HEK293 (cell line): ENCODE results near the gene C1orf21.

Experiments
- ZNF138 ChIP-seq: fragments of 450-650 bp; formaldehyde crosslinking; IDR thresholded peaks from 2 replicates; pipeline ENCODE4 v1.5.1; 2016; ENCODE audit warnings: missing biosample characterization, missing genetic modification characterization, borderline replicate concordance
- ZNF660 ChIP-seq: fragments of 450-650 bp; IDR thresholded peaks from 2 replicates; pipeline ENCODE4 v1.5.1; 2018; ENCODE audit warnings: missing biosample characterization, mild to moderate bottlenecking, missing genetic modification characterization
- ZNF792 ChIP-seq: fragments of 450-650 bp; formaldehyde crosslinking; IDR thresholded peaks from 2 replicates; pipeline ENCODE4 v1.5.1; 2016; ENCODE audit warnings: missing biosample characterization, missing genetic modification characterization
- TF ChIP-seq, protein P1 (sequence below): fragments of 450-650 bp; formaldehyde crosslinking; IDR thresholded peaks from 2 replicates; pipeline ENCODE4 v1.5.1; 2016; ENCODE audit warnings: missing biosample characterization, missing genetic modification characterization
- TF ChIP-seq, protein P2 (sequence below): fragments of 450-650 bp; formaldehyde crosslinking; IDR thresholded peaks from 2 replicates; pipeline ENCODE4 v1.5.1; 2016; ENCODE audit warnings: missing biosample characterization, missing genetic modification characterization, low read depth

GRCh38 chr1:184456189-184456588 is 69.4 kb downstream of the C1orf21 start:
- TF ChIP-seq ZNF660 (tag by site-specific recombination) (no peak), ZNF138 (no peak), ZNF792 (tag by site-specific recombination) (no peak)
- TF ChIP-seq, protein P1, sequence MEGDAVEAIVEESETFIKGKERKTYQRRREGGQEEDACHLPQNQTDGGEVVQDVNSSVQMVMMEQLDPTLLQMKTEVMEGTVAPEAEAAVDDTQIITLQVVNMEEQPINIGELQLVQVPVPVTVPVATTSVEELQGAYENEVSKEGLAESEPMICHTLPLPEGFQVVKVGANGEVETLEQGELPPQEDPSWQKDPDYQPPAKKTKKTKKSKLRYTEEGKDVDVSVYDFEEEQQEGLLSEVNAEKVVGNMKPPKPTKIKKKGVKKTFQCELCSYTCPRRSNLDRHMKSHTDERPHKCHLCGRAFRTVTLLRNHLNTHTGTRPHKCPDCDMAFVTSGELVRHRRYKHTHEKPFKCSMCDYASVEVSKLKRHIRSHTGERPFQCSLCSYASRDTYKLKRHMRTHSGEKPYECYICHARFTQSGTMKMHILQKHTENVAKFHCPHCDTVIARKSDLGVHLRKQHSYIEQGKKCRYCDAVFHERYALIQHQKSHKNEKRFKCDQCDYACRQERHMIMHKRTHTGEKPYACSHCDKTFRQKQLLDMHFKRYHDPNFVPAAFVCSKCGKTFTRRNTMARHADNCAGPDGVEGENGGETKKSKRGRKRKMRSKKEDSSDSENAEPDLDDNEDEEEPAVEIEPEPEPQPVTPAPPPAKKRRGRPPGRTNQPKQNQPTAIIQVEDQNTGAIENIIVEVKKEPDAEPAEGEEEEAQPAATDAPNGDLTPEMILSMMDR (tag by site-specific recombination) = no peak
- TF ChIP-seq, protein P2, sequence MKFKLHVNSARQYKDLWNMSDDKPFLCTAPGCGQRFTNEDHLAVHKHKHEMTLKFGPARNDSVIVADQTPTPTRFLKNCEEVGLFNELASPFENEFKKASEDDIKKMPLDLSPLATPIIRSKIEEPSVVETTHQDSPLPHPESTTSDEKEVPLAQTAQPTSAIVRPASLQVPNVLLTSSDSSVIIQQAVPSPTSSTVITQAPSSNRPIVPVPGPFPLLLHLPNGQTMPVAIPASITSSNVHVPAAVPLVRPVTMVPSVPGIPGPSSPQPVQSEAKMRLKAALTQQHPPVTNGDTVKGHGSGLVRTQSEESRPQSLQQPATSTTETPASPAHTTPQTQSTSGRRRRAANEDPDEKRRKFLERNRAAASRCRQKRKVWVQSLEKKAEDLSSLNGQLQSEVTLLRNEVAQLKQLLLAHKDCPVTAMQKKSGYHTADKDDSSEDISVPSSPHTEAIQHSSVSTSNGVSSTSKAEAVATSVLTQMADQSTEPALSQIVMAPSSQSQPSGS (tag by site-specific recombination) = no peak
